Choroid plexus epithelial cell (primary cell): ENCODE measurements around the gene EMSY.

Experiments
- DNase-seq: peaks from one replicate; pipeline ENCODE4 v3.0.0-alpha.2; 2010; ENCODE audit warnings: low read depth
- H3K4me3 ChIP-seq: 2 replicates; pipeline ENCODE4 v1.5.1; 2011; ENCODE audit warnings: low read depth, mild to moderate bottlenecking, control low read depth, low read length, moderate library complexity
- TF ChIP-seq, protein P1 (sequence below): conservative IDR thresholded peaks from 2 replicates; pipeline ENCODE4 v1.5.1; 2011; ENCODE audit warnings: low read depth, mild to moderate bottlenecking, control low read depth, inconsistent platforms, low read length, moderate library complexity

Gene EMSY

GRCh38 chr11:76455331-76455730, 10.5 kb downstream of the EMSY start:
- DNase-seq = peak; percentile 59
- no peak overlapping the region for H3K4me3 ChIP-seq
- TF ChIP-seq, protein P1, sequence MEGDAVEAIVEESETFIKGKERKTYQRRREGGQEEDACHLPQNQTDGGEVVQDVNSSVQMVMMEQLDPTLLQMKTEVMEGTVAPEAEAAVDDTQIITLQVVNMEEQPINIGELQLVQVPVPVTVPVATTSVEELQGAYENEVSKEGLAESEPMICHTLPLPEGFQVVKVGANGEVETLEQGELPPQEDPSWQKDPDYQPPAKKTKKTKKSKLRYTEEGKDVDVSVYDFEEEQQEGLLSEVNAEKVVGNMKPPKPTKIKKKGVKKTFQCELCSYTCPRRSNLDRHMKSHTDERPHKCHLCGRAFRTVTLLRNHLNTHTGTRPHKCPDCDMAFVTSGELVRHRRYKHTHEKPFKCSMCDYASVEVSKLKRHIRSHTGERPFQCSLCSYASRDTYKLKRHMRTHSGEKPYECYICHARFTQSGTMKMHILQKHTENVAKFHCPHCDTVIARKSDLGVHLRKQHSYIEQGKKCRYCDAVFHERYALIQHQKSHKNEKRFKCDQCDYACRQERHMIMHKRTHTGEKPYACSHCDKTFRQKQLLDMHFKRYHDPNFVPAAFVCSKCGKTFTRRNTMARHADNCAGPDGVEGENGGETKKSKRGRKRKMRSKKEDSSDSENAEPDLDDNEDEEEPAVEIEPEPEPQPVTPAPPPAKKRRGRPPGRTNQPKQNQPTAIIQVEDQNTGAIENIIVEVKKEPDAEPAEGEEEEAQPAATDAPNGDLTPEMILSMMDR = no peak

GRCh38 chr11:76455931-76456330, 11.1 kb downstream of the EMSY start:
- DNase-seq = no peak
- TF ChIP-seq, protein P1 = no peak
- no peak overlapping the region for H3K4me3 ChIP-seq

GRCh38 chr11:76456571-76456970, 11.8 kb downstream of the EMSY start:
- DNase-seq = no peak
- no peak overlapping the region for H3K4me3 ChIP-seq
- TF ChIP-seq, protein P1 = no peak

- TF ChIP-seq, protein P1 = peak; percentile 46
- DNase-seq = no peak
- H3K4me3 ChIP-seq = no peak overlapping the region
Observed at GRCh38 chr11:76459299-76459698, 14.5 kb downstream of the EMSY start.

GRCh38 chr11:76459846-76460245, 15.0 kb downstream of the EMSY start:
- TF ChIP-seq, protein P1 = no peak
- no peak overlapping the region for H3K4me3 ChIP-seq
- no peak for DNase-seq

DNA sequence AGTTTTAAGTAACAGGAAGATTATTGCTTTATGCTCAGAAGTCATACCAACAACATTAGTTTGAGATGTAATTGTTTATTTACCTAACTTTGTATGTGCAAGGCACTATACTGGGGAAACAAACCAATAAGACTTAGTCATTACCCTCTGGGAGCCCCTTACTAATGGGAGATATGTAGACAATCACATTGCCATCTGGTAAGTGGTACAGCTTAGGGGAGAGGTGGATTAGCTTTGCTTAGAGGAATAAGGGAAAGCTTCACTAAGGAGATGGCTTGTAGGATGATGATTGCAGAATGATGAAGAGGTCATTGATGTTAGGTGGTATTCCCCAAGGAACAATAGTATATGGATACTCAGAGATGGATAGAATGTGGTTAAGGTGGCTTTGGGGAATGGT, 17.5 kb downstream of the EMSY start:
- no peak overlapping the region for H3K4me3 ChIP-seq
- no peak for DNase-seq
- TF ChIP-seq, protein P1 = no peak

GRCh38 chr11:76465701-76466100, 20.9 kb downstream of the EMSY start:
- DNase-seq = no peak
- no peak overlapping the region for H3K4me3 ChIP-seq
- TF ChIP-seq, protein P1 = no peak
